ENCODE results near the gene NEURL4. TPM values are rescaled to one million over a fixed set of nuclear protein-coding genes. Genes with fewer than 3 reads are reported as not detected.

Gene NEURL4
- total RNA-seq, result 9.2 and 11.7 TPM in 2 replicates

DNA sequence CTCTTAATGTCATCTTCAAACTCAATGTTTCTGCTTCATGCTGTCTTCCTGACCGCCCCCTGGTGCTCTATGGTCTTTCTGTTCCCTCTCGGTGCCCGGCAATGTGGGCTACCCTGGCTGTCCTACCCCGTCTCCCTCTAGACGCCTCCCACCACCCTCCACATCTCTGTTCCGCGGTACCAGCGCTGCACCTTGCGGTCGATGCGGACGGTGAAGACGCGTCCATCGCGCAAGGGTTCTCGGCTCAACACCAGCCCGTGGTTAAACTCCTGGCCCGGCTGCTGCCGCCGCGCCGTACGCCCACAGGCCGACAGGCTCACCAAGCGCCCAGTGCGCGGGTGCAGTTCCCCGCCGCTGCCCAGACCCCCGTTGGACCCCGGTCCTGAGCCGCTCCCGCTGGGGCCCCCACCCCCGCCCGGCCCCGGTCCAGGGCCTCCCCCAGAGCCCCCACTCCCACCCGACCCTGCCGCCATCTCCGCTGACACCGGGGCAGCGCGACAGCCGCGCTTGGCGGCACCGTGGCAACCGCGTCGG is at the start of gene NEURL4:
Gene NEURL4, minus strand, starts transcription at position 496 of the 534 bp plus-strand sequence. Its CDS starts 23 bp downstream, at position 473.

DNA sequence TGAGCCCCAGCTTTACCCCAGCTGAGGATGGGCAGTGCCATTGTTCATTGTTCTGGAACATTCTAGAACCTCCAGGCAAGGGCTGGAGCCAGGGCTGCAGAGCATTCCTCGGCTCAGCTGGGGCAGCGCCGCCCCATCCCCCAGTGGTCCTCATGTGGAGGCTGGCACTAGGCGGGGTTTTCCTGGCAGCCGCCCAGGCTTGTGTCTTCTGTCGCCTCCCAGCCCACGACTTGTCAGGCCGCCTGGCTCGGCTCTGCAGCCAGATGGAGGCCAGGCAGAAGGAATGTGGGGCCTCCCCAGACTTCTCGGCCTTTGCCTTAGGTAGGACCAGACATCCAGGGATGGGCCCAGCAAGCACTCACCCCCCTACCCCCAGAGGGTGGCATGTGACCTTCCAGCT is 25.9 kb upstream of the NEURL4 start, which contains the start of gene TMEM95:
Gene TMEM95, plus strand, starts transcription at position 104 of the 400 bp plus-strand sequence. Its CDS starts 49 bp downstream, at position 153.

DNA sequence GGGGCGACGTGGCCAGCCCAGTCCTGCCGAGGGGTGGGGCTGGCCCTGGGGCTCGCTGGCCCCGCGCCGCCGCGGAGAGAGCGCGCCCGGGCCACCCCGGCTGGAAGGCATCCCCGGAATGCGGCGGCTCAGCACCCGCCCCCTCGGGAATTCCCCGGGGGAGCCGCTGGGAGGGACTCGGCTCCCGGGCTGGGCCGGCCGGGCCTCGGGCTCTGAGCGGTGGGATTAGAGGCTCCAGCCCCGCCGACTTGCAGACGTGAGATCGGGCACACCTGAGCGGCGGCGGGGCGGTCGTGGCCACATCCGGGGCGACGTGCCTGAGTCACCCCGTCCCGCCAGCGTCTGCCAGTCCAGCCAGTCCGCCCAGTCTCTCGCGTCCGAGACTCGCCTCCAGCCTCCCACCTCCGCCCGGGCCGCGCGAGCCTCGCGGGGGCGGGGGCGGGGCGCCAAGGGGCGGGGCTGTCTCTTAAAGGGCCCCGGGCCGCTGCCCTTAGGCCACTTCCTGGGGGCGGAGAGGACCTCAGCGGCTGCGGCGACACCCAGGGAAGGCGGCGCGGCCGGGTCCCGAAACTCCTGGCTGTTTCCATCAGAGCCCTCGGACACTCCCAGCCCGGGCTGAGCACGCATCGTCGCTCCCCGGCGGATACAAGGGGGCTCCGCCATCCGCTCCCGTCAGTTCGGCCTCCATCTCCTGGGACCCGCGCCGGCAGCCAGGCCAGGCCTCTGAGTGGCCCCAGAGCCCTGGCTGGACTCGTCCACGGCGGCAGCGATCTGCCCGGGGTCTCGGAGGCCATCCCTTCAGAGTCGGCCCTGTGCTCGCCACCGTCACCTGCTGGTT is 22.7 kb upstream of the NEURL4 start, which contains the start of gene KCTD11:
Gene KCTD11, plus strand, starts transcription at position 498 of the 838 bp plus-strand sequence.

DNA sequence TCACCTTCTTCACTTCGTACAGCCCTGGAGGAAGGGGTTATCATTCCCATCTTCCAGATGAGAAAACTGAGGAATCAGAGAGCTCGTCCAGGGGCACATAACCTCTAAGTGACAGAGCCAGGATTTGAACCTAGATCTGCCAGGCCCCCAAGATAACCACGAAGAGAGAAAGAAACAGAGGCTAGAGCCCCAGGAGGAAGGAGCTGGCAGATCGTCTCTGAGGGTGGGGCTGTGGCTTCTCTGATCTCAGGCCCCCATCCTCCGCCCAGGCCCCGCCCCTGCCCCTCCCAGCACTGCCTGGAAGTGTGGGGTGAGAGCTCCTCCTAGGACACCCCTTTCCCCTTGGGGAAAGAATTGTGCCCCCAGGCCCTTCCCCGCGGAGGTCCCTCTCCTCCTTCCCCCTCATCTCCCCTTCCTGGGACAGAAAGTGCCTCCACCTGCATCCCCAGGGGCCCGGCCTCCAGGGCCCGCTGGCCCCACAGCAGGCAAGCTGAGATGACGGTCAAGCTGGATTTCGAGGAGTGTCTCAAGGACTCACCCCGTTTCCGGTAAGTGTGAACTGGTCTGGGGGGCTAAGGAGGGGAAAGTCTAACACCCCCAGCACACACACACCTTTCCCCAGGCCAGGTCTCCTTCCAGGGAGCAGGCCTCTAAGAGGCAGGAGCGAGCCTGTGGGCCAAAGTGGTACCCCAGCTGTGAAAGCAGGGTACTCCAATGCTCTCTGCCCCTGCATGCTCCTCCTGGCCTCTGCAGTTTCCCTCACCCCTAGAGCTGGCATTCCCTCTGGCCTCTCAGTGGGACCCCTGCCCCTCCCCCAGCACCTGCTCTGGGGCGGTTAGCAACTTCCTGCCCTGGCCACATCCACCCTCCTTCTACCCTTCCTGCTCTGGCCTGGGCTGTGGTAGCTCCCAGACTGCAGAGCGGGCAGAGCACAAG is 7.4 kb upstream of the NEURL4 start, which contains the start of gene ACAP1:
Gene ACAP1, plus strand, starts transcription at position 290 of the 936 bp plus-strand sequence. Its CDS starts 206 bp downstream, at position 496.

DNA sequence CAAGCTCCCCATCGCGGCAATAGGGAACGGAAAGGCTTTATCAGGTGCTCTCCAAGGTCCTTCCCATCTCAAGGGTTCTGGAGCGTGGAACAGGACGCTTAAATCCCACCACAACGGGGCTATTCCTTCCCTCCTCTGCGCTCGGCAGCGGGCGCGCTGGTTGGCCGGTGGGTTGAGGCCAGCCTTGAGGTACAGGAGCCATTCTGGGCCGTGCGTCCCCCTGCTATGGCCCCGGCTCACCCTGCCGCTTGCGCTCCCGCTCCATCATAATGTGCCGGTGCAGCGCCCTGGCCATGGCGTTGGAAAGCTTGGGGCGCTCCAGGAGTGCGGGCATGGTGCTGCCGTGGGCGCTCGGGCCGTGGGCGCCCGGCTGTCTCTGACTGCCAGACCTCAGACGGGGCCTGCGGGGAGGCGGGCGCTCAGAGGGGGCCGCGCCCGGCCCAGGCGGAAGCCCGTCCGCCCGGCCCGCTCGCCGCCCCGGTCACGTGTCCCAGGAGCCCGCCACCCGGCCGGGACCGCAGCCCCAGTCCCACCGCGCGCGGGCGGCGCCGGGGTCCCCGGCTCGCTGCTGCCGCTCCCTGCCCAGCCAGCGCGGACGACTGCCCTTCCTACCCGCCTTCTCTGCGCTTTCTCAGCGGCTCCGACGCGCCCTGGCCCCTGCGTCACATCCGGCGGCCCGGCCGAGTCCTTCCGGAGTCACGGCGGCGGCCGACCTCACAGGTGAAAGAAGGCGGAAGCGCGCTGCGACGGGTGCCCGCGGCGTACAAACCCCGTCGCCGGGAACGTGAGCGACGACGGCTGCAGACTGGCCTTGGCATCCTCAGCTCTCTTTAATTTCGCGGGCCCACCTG is 14.2 kb downstream of the NEURL4 start, which contains the start of gene GPS2:
Gene GPS2, minus strand, starts transcription at position 642 of the 851 bp plus-strand sequence. Its CDS starts 308 bp downstream, at position 334.

DNA sequence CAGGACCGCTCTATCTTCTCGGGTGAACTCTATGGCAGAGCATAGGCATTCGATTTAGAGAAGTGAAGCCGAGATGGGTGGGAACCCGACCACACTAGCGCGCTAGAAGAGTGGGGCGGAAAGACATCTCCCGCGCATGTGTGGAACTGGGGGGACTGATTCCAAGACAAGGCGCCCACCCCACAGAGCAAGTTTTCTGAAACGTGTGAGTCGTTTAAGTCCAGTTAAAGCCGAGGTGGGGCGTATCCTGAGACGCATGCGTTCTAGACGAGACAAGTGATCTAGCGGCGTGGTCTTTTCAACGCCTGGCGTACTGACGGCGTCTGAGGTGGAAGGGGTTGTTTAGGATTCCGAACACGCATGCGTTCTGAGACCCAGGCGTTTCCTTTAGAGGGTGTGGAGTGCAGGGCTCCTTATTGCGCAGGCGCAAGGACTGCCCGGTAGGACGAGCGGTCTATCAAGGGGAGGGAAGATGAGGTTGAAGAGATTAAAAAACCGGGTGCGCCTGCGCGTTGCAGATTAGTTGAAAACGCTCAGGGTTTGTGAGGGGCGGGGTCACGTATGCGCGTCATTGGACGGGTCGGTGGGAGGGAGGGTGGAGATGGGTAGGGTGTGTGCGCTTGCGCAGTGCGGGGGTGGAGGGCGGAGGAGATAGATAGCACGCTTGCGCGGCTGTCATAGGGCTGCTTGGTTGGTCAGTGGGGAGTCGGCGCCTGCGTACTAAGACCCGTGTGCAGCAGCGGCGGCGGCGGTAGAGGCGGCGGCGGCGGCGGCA is 22.0 kb downstream of the NEURL4 start, which contains the start of gene EIF5A:
Gene EIF5A, plus strand, starts transcription at position 718 of the 775 bp plus-strand sequence. CDS start 2,008 bp downstream, outside the sequence.

DNA sequence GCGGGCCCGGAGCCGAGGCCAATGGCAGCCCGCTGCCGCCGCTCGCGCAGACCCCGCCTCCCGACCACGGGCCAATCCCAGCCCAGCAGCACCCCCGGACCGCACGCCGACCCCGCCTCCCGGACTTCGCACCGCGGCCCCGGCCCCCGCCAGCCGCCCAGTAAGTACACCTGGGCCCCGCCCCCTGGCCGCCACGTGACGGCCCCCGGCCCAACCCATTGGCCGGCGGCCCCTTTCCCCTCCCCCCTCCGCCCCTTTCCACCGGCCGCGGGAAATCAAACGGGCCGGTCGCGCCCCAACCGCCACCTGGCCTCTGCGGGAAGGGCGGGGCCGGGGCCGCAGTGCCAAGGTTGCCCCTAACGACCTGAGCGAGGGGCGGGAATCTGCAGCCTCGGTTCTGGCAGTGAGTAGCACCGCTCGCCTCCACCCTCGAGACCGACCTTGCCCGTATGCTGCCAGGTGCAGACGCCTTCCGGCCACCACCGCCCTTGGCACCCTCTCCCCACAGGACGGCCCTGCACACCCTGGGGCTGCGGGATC is 34.5 kb downstream of the NEURL4 start, which contains the start of gene YBX2:
Gene YBX2, minus strand, starts transcription at position 26 of the 540 bp plus-strand sequence. CDS start 139 bp downstream, outside the sequence.

DNA sequence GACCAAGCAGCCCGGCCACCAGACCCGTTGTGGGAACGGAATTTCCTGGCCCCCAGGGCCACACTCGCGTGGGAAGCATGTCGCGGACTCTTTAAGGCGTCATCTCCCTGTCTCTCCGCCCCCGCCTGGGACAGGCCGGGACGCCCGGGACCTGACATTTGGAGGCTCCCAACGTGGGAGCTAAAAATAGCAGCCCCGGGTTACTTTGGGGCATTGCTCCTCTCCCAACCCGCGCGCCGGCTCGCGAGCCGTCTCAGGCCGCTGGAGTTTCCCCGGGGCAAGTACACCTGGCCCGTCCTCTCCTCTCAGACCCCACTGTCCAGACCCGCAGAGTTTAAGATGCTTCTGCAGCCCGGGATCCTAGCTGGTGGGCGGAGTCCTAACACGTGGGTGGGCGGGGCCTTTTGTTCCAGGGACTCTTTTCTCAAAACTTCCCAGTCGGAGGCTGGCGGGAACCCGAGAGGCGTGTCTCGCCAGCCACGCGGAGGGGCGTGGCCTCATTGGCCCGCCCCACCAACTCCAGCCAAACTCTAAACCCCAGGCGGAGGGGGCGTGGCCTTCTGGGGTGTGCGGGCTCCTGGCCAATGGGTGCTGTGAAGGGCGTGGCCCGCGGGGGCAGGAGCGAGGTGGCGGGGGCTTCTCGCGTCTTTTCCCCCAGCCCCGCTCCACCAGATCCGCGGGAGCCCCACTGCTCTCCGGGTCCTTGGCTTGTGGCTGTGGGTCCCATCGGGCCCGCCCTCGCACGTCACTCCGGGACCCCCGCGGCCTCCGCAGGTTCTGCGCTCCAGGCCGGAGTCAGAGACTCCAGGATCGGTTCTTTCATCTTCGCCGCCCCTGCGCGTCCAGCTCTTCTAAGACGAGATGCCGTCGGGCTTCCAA is 47.8 kb downstream of the NEURL4 start, which contains the start of gene SLC2A4:
Gene SLC2A4, plus strand, starts transcription at position 645 of the 879 bp plus-strand sequence. Its CDS starts 217 bp downstream, at position 862.

Other genes with a start within 250 kb of the NEURL4 start
- gene CLEC10A, start 249.1 kb downstream of the NEURL4 start, total RNA-seq, result not detected in 2 replicates
- not detected in 2 replicates for gene ASGR2, start 214.5 kb downstream of the NEURL4 start, total RNA-seq
- 3.5 TPM in 1 of 2 replicates, not detected in the other for gene ASGR1, start 150.0 kb downstream of the NEURL4 start, total RNA-seq
- 13.3 and 14.0 TPM in 2 replicates for gene DLG4, start 109.5 kb downstream of the NEURL4 start, total RNA-seq
- gene ACADVL, start 109.4 kb downstream of the NEURL4 start, total RNA-seq, result 227 and 236 TPM in 2 replicates
- gene DVL2, start 94.8 kb downstream of the NEURL4 start, total RNA-seq, result 57.9 and 59.5 TPM in 2 replicates
- gene PHF23, start 89.9 kb downstream of the NEURL4 start, total RNA-seq, result 31.1 and 86.7 TPM in 2 replicates
- 153 and 283 TPM in 2 replicates for gene GABARAP, start 86.9 kb downstream of the NEURL4 start, total RNA-seq
- gene CTDNEP1, start 77.6 kb downstream of the NEURL4 start, total RNA-seq, result 45.3 and 48.7 TPM in 2 replicates
- 38.6 and 43.2 TPM in 2 replicates for gene ELP5, start 77.1 kb downstream of the NEURL4 start, total RNA-seq
- gene CLDN7, start 66.9 kb downstream of the NEURL4 start, total RNA-seq, result 60.3 and 62.3 TPM in 2 replicates
- gene SLC2A4, start 47.6 kb downstream of the NEURL4 start, total RNA-seq, result not detected in 2 replicates
- not detected in 2 replicates for gene YBX2, start 34.7 kb downstream of the NEURL4 start, total RNA-seq
- 986 and 1,002 TPM in 2 replicates for gene EIF5A, start 21.7 kb downstream of the NEURL4 start, total RNA-seq
- 68.2 and 94.6 TPM in 2 replicates for gene GPS2, start 14.0 kb downstream of the NEURL4 start, total RNA-seq
- gene ACAP1, start 7.2 kb upstream of the NEURL4 start, total RNA-seq, result 0.71 and 2.3 TPM in 2 replicates
- 15.6 and 17.5 TPM in 2 replicates for gene KCTD11, start 22.8 kb upstream of the NEURL4 start, total RNA-seq
- gene TMEM95, start 25.8 kb upstream of the NEURL4 start, total RNA-seq, result not detected in 2 replicates
- 0.18 and 0.29 TPM in 2 replicates for gene TNK1, start 51.8 kb upstream of the NEURL4 start, total RNA-seq
- 60.4 and 85.3 TPM in 2 replicates for gene PLSCR3, start 65.2 kb upstream of the NEURL4 start, total RNA-seq
- gene TMEM256, start 74.8 kb upstream of the NEURL4 start, total RNA-seq, result 160 and 240 TPM in 2 replicates
- 18.3 and 20.2 TPM in 2 replicates for gene NLGN2, start 78.5 kb upstream of the NEURL4 start, total RNA-seq
- not detected in 2 replicates for gene SPEM1, start 91.0 kb upstream of the NEURL4 start, total RNA-seq
- gene SPEM2, start 96.3 kb upstream of the NEURL4 start, total RNA-seq, result not detected in 2 replicates
- not detected in 2 replicates for gene SPEM3, start 99.5 kb upstream of the NEURL4 start, total RNA-seq
- gene TMEM102, start 106.1 kb upstream of the NEURL4 start, total RNA-seq, result 1.7 and 3.4 TPM in 2 replicates
- 0.29 and 1.1 TPM in 2 replicates for gene FGF11, start 110.2 kb upstream of the NEURL4 start, total RNA-seq
- gene CHRNB1, start 115.7 kb upstream of the NEURL4 start, total RNA-seq, result 3.5 and 7.1 TPM in 2 replicates
- gene ZBTB4, start 150.3 kb upstream of the NEURL4 start, total RNA-seq, result 23.2 and 24.2 TPM in 2 replicates
- gene SLC35G6, start 152.1 kb upstream of the NEURL4 start, total RNA-seq, result not detected in 2 replicates
- gene POLR2A, start 155.0 kb upstream of the NEURL4 start, total RNA-seq, result 44.7 and 56.2 TPM in 2 replicates
- 30.6 and 36.5 TPM in 2 replicates for gene TNFSF12, start 219.7 kb upstream of the NEURL4 start, total RNA-seq
- gene TNFSF13, start 229.4 kb upstream of the NEURL4 start, total RNA-seq, result 0.53 and 6.1 TPM in 2 replicates
- gene SENP3, start 232.6 kb upstream of the NEURL4 start, total RNA-seq, result 71.2 and 76.1 TPM in 2 replicates